RPMI8226 (cell line): Measurements from ENCODE around the gene PPP2R5C.
"Not testable (repeated sequence)": the region's sequence is repeated elsewhere in the genome, so short reads cannot be mapped to it uniquely, and the experiment has no call there.

ENCODE experiments used
- DNase-seq: peaks from one replicate; pipeline ENCODE4 v3.0.0-alpha.2; 2015

Gene PPP2R5C

GRCh38 chr14:101957406-101958234, 196.1 kb downstream of the PPP2R5C start:
- DNase-seq = no peak

GRCh38 chr14:101958418-101959180, 197.1 kb downstream of the PPP2R5C start:
- no peak for DNase-seq

GRCh38 chr14:101959277-101959676, 197.8 kb downstream of the PPP2R5C start:
- no peak for DNase-seq

GRCh38 chr14:101960225-101960624, 198.7 kb downstream of the PPP2R5C start:
- DNase-seq = peak; percentile 56

- peak; percentile 79 for DNase-seq
Observed at GRCh38 chr14:101961011-101961721, 199.7 kb downstream of the PPP2R5C start.

DNA sequence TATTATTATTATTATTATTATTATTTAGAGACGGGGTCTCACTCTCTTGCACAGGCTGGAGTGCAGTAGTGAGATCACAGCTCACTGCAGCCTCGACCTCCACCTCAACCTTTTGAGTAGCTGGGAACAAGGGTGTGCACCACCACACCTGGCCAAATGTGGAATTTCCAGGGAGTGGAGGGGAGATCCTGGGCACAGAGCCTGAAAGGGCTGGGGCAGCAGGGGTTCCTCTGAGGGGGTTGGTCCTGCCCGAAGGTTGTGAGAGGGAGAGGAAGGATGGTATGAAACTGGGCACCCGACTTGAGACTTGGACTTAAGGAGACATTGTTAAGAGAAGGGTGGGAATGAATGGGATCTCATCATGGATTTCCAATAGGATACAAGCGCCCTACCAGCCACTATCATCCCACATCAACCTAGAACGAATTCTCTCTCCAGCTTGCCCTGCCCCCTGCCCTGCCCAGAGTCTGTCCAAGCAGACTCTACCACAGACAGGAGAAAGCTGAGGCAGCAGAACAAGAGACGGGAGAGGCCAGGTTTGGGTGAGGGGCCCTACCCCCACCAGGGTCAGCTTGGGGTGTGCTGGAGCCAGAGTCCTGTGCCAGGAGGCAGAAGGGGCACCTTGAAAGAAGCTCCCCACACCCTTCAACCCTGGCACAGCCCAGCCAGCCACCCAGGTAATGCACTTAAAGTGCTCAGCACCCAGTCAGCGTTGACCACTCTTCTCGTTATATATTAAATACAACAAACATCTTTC, 200.4 kb downstream of the PPP2R5C start:
- peak; percentile 58 for DNase-seq

GRCh38 chr14:101962503-101962874, 201.0 kb downstream of the PPP2R5C start:
- DNase-seq = peak; percentile 95

DNA sequence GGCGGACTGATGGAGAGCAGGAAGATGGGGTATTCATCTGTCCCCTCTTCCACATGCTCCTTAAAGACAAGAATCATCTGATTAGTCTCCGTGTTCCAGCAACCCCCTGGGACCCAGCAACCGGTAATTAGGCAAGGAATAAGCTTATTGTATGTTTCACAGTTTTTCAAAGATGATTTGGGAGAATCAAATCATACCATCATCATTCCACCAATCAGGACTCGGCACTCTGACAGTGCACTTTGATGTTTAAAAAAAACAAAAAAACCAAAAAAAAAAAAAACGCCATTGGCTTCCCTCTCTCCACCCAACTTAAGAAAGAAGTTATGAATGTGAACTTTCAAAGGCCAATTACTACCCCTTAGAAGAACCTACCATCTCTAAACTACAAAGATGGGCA, 201.5 kb downstream of the PPP2R5C start:
- no peak for DNase-seq

DNA sequence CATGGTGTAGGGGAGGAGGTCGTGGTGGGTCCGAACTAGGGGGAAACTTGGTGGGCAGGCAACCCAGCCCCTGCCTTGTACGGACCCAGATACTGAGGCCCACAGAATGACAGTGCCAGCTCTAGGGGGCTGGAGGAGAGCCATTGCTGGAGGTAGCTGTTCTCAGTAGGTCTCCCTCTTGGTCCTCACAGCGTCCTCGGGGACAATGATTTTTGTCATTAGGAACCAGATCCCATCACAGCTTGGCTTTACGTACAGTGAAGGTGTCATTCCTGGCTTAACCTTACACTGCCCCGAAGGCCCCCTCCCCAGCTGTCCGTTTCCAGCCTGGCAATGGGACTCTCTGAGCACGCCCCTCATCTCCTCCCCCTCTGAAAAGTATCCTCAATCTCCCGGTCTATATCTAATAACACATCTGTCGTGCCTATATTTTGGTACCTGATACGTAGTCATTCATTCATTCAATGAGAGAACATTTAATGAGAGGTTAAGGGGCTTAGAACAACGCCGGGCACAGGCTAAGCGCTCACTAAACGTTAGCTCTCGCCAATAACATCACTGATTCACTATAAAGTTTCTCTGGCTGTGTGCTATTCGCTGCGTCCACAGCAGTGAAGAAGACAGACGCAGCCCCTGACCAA, 202.3 kb downstream of the PPP2R5C start:
- DNase-seq = no peak

DNA sequence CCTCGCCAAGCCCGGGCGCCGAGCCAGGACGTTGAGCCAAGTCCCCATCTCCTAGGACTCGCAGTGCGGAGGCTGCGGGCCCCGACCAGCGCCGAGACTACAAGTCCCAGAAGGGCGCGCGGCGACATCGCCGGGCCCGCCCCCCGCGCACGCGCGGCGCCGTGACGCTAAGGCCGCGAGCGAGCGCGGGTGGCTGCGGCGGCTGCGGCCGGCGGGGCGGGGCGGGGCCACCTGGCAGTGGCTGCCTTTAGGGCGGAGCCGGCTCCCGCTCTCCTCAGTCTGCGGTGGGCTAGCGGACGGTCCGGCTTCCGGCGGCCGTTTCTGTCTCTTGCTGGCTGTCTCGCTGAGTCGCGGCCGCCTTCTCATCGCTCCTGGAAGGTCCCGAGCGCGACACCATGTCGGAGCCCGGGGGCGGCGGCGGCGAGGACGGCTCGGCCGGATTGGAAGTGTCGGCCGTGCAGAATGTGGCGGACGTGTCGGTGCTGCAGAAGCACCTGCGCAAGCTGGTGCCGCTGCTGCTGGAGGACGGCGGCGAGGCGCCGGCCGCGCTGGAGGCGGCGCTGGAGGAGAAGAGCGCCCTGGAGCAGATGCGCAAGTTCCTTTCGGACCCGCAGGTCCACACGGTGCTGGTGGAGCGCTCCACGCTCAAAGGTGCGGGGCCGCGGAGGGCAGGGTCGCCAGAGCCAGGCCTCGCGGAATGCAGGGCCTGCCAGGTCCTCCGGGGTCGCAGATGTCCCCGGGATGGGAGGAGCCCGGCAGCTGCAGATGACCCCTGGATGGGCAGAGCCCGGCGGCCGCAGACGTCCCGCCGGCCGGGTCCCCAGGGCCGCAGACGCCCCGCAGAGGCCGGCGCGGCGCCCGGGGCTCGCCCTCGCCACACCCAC, 203.0 kb downstream of the PPP2R5C start, which contains the start of gene DYNC1H1:
TSS of gene DYNC1H1 (plus strand) at position 277 of the 884 bp plus-strand sequence. CDS start at position 396, 119 bp downstream.
- peak; percentile 93 for DNase-seq

DNA sequence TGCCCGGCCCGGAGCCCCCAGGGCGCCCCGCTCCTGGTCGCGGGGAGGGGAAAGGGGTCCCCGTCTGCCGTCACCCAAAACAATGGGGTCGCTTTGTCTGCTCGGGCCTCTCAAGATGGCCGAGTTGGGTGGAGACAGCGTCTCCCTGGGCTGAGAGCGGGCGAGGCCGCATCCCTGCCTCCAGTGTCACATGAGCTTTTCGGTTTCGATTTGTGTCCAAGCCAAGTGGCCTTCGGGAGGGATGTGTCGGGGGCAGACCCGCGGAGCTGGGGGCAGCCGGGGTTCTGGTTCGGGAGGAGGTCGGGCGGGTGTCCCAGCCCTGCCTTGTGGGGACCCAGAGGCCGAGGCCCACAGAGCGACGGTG, 203.7 kb downstream of the PPP2R5C start:
- peak; percentile 67 for DNase-seq

GRCh38 chr14:101965770-101966722, 204.5 kb downstream of the PPP2R5C start:
- DNase-seq = no peak

GRCh38 chr14:101966742-101967141, 205.2 kb downstream of the PPP2R5C start:
- DNase-seq = no peak

DNA sequence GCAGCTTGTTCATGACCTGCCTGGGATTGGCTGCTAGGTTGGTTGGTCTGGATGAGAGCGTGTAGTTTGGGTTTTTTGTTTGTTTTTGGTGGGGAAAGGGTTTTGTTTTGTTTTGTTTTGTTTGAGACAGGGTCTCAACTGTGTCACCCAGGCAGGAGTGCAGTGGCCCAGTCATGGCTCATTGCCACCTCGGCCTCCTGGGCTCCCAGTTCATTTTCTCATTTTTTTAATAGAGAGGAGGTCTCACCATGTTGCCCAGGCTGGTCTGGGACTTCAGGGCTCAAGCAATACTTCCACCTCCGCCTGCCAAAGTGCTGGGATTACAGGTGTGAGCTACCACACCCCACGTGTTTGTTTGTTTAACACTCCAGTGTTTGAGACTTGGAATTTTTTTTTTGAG, 206.7 kb downstream of the PPP2R5C start:
- DNase-seq = no peak

- DNase-seq = no peak
Observed at GRCh38 chr14:101969481-101969880, 208.0 kb downstream of the PPP2R5C start.

GRCh38 chr14:101970830-101971400, 209.4 kb downstream of the PPP2R5C start:
- DNase-seq = no peak

GRCh38 chr14:101971458-101971857, 209.9 kb downstream of the PPP2R5C start:
- DNase-seq = not testable (repeated sequence)

- no peak for DNase-seq
Observed at GRCh38 chr14:101972126-101972866, 210.8 kb downstream of the PPP2R5C start.

GRCh38 chr14:101973356-101973755, 211.8 kb downstream of the PPP2R5C start:
- DNase-seq = no peak
